C4-2B (cell line): Measurements from ENCODE around the gene MAGI2.

Source experiments
- CTCF ChIP-seq: fragments of 450-650 bp; conservative IDR thresholded peaks from 2 replicates; pipeline ENCODE4 v1.5.1; 2017; ENCODE audit warnings: mild to moderate bottlenecking
- ZFX ChIP-seq: fragments of 450-650 bp; IDR thresholded peaks from 2 replicates; pipeline ENCODE4 v1.6.1; 2017

DNA sequence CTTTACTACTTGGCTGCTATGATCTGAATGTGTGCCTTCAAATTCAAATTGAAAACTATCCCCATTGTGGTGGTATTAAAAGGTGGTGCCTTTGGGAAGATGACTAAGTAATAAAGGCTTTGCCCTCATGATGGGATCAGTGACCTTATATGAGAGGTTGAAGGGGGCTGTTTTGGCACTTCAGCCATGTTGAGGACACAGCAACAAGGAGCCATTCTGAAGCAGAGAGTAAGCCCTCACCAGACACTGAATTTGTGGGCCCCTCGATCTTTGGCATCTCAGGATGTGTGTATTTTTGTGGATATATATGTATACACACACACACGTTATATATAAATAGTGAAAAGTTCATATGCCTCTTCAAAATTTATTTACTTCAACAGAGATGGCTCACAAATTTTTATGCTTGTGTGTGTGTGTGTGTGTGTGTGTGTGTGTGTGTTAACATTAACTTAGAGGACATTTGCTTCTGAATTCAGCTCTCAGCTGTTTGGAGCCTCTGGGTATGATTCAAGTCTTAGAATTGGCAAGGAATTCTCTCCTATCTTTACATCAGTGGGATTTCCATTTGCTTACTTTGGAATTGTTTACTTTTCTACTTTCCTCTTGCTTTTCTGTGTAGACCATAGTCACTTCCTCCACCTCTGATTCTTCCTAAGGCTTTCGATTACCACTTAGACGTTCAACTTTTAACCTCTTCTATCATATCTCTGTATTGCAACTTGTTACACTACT is 66.6 kb downstream of the MAGI2 start:
- TF ChIP-seq CTCF: no peak
- no peak for TF ChIP-seq ZFX
